Measurements from ENCODE around the gene ZNF366. TPM values are rescaled to one million over a fixed set of nuclear protein-coding genes. Genes with fewer than 3 reads are reported as not detected.

The ZNF366 gene
- total and polyA plus RNA-seq, 2 of the 13 experiments (the other 11 are each of a cell fraction or from before 2014, with no cell fraction given): not detected

- ChIA-PET POLR2A (no interaction called here), CTCF (ENCODE audit: low intra/inter-chr PET ratio, low total read pairs) (no interaction called here)
- no peaks in the 10 kb centered on the region for H3K4me1 ChIP-seq (ENCODE audit: insufficient read depth, low read length)
- 18% methylated on average over 7 of the region's 7 CpGs for WGBS (ENCODE audit: low lambda C conversion rate)
- H3K27me3 ChIP-seq (ENCODE audit: control insufficient read depth in 1 of 2, insufficient read depth in 2 of 2, low read length in 2 of 2): peaks cover 1 to 24% of the 10 kb centered on the region in 2 experiments; a peak in 2 of 5 replicates
- no peaks in the 10 kb centered on the region for H3K9me3 ChIP-seq (ENCODE audit: low read length)
- H4K20me1 ChIP-seq (ENCODE audit: insufficient read depth, low read length): no peaks in the 10 kb centered on the region
- TF ChIP-seq ZNF709 (CRISPR knock-in tag; IDR thresholded peaks at IDR 0.05) (no peak), TERF1 (CRISPR knock-in tag; IDR thresholded peaks at IDR 0.05) (no peak), SMAD3 (CRISPR knock-in tag; IDR thresholded peaks at IDR 0.05) (no peak), PHB2 (IDR thresholded peaks at IDR 0.05; ENCODE audit: partially characterized antibody) (no peak), ZBTB2 (CRISPR knock-in tag; IDR thresholded peaks at IDR 0.05; ENCODE audit: low read depth) (no peak), TMF1 (CRISPR knock-in tag; IDR thresholded peaks at IDR 0.05; ENCODE audit: low read depth) (no peak), ARNT (IDR thresholded peaks at IDR 0.05) (no peak)
- DNase-seq (ENCODE audit: low spot score): no peak
- intact Hi-C loops (cut with micrococcal nuclease; ENCODE audit: unreplicated experiment): no loop called here
- H2AFZ ChIP-seq (ENCODE audit: low read length): no peak overlapping the region
- BruUV-seq (replicated peaks): no TSS peak
- H3K36me3 ChIP-seq (replicated peaks in 1 of 2; ENCODE audit: control insufficient read depth in 1 of 2, insufficient read depth in 2 of 2, low read length in 2 of 2): no peaks in the 10 kb centered on the region
- ATAC-seq: no peak
- no peaks in the 10 kb centered on the region for H3K79me2 ChIP-seq (ENCODE audit: insufficient read depth, low read length)
- no peak overlapping the region for H3K4me2 ChIP-seq (ENCODE audit: low read depth, low read length)
- in situ Hi-C loops (cut with HindIII; ENCODE audit: extremely low pct_ligation_motif_present, low pct_unique_long_range_greater_than_20kb): no loop called here
- no peak for FAIRE-seq
- H3K4me3 ChIP-seq (replicated peaks in 1 of 3; ENCODE audit: insufficient read depth in 1 of 3, low read depth in 2 of 3, low read length in 3 of 3): no peak overlapping the region
- H3K9ac ChIP-seq (ENCODE audit: insufficient read depth, low read depth, low read length): no peak overlapping the region
- H3K27ac ChIP-seq (ENCODE audit: extremely low read length, insufficient read depth, low read length): no peak overlapping the region
These were observed 23.0 kb upstream of the ZNF366 start for GRCh38 chr5:72530196-72530595.

DNA sequence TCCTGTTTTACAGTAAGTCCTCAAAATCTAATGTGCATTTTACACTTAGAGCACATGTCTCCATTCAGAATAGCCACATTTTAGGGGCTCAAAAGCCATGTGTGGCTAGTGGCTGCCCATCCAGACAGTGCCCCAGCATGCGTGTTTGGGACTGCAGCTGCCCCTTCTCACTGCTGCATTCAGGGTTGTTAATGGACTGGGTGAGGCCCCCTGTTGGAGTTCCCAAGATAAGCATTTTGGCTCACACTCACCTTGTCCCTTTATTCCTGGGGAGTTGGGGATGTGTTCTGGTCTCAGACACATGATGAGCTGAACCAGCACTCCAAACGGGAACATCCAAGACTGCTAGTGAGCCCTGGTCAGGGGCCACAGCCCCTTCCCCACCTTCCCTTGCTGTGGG lies 22.2 kb upstream of the ZNF366 start:
- no peaks in the 10 kb centered on the region for H3K36me3 ChIP-seq (replicated peaks in 1 of 2; ENCODE audit: control insufficient read depth in 1 of 2, insufficient read depth in 2 of 2, low read length in 2 of 2)
- H3K27ac ChIP-seq (ENCODE audit: extremely low read length, insufficient read depth, low read length): no peak overlapping the region
- H3K9ac ChIP-seq (ENCODE audit: insufficient read depth, low read depth, low read length): no peak overlapping the region
- ChIA-PET POLR2A (no interaction called here), CTCF (ENCODE audit: low intra/inter-chr PET ratio, low total read pairs) (no interaction called here)
- 7% methylated on average over 2 of the region's 2 CpGs for WGBS (ENCODE audit: low lambda C conversion rate)
- H3K27me3 ChIP-seq (ENCODE audit: control insufficient read depth in 1 of 2, insufficient read depth in 2 of 2, low read length in 2 of 2): peaks cover 1 to 24% of the 10 kb centered on the region in 2 experiments; a peak in 2 of 5 replicates
- no peak overlapping the region for H3K4me3 ChIP-seq (replicated peaks in 1 of 3; ENCODE audit: insufficient read depth in 1 of 3, low read depth in 2 of 3, low read length in 3 of 3)
- no peaks in the 10 kb centered on the region for H3K9me3 ChIP-seq (ENCODE audit: low read length)
- FAIRE-seq: no peak
- H3K79me2 ChIP-seq (ENCODE audit: insufficient read depth, low read length): no peaks in the 10 kb centered on the region
- ATAC-seq: no peak
- H4K20me1 ChIP-seq (ENCODE audit: insufficient read depth, low read length): no peaks in the 10 kb centered on the region
- H2AFZ ChIP-seq (ENCODE audit: low read length): no peak overlapping the region
- H3K4me2 ChIP-seq (ENCODE audit: low read depth, low read length): no peak overlapping the region
- H3K4me1 ChIP-seq (ENCODE audit: insufficient read depth, low read length): no peaks in the 10 kb centered on the region
- DNase-seq (ENCODE audit: low spot score): no peak
- intact Hi-C loops (cut with micrococcal nuclease; ENCODE audit: unreplicated experiment) (no loop called here), in situ Hi-C loops (cut with HindIII; ENCODE audit: extremely low pct_ligation_motif_present, low pct_unique_long_range_greater_than_20kb) (no loop called here)
- BruUV-seq (replicated peaks): no TSS peak
- TF ChIP-seq, protein P1, sequence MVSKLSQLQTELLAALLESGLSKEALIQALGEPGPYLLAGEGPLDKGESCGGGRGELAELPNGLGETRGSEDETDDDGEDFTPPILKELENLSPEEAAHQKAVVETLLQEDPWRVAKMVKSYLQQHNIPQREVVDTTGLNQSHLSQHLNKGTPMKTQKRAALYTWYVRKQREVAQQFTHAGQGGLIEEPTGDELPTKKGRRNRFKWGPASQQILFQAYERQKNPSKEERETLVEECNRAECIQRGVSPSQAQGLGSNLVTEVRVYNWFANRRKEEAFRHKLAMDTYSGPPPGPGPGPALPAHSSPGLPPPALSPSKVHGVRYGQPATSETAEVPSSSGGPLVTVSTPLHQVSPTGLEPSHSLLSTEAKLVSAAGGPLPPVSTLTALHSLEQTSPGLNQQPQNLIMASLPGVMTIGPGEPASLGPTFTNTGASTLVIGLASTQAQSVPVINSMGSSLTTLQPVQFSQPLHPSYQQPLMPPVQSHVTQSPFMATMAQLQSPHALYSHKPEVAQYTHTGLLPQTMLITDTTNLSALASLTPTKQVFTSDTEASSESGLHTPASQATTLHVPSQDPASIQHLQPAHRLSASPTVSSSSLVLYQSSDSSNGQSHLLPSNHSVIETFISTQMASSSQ (IDR thresholded peaks at IDR 0.05; ENCODE audit: low read depth): no peak
- TF ChIP-seq, protein P1 (CRISPR knock-in tag; IDR thresholded peaks at IDR 0.05; ENCODE audit: borderline replicate concordance): no peak
- TF ChIP-seq, protein P2, sequence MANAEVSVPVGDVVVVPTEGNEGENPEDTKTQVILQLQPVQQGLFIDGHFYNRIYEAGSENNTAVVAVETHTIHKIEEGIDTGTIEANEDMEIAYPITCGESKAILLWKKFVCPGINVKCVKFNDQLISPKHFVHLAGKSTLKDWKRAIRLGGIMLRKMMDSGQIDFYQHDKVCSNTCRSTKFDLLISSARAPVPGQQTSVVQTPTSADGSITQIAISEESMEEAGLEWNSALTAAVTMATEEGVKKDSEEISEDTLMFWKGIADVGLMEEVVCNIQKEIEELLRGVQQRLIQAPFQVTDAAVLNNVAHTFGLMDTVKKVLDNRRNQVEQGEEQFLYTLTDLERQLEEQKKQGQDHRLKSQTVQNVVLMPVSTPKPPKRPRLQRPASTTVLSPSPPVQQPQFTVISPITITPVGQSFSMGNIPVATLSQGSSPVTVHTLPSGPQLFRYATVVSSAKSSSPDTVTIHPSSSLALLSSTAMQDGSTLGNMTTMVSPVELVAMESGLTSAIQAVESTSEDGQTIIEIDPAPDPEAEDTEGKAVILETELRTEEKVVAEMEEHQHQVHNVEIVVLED (CRISPR knock-in tag; IDR thresholded peaks at IDR 0.05; ENCODE audit: borderline replicate concordance): no peak
- no peak for TF ChIP-seq ZNF644 (CRISPR knock-in tag; IDR thresholded peaks at IDR 0.05; ENCODE audit: low read depth)

Measured in HepG2 (cell line).